IPS DF 4.7 (cell line): ENCODE measurements around the gene RUNDC1.

ENCODE experiments used
- DNase-seq: peaks from one replicate; pipeline ENCODE4 v3.0.0-alpha.2; 2013; ENCODE audit warnings: low spot score; ENCODE audit errors: extremely low read depth

RUNDC1 gene

DNA sequence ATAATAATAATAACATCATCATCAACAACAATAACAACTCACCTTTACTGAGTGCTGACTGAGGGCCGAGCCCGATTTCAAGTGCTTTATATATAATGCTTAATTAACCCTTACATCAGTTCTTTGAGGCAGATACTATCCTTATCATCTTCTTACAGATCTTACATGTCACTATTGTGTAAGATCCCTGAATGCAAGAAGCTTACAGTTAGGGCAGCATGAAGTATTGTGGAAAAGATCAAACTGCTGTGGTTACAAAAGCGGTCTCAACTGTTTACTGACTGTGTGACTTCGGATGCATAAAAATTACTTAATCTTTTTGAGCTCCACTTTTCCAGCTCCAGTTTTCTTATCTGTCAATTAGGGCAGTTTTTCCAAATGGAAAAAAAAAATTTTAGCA lies 38.6 kb downstream of the RUNDC1 start:
- no peak for DNase-seq

DNA sequence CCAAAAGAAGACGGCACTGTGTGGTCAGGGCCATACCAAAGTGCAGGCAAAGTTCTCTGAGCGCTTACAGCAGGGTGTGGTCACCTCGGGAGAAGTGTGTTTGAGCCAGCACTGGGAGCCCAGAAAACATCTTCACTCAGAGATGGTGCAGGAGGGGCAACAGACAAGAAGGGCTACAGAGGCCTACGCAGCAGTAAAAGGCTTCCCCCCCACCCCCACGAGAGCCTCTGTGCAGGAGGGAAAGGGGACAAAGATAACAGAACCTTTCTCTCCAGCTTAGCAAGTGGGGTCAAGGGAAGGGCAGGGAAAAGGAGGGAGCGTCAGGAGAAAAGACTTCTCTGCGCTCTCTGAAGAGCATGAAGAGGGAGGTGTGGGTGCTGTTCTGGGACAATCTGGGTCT lies 39.1 kb downstream of the RUNDC1 start:
- DNase-seq: no peak

DNA sequence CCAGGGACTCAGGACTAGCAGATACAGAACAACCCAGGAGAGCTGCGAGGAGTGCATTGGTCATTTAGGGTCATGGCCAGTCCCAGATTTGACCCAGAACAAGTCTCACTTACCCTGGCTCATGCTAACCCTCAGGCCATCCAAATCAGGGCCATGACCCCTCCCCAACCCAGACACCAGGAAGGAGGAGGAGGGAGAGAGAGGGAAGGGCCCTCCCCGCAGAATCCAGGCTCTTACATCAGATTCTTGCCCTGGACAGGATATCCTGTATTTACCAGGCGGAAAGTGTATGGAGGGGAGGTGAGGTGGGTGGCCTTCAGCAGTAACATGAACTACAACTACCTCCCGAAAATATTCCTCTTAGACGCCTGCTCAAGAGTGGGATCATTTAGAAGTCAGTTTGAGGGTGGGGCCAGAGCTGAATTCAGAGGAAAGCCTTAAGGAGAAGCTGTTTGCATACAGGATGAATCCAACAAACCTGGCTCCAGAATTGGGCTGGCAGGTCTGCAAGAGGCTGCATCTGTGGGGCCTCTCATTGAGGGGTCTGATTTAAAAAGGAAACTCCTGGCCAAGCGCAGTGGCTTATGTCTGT lies 39.8 kb downstream of the RUNDC1 start:
- DNase-seq: no peak

GRCh38 chr17:43020789-43021740 lies 40.7 kb downstream of the RUNDC1 start:
- no peak for DNase-seq

DNA sequence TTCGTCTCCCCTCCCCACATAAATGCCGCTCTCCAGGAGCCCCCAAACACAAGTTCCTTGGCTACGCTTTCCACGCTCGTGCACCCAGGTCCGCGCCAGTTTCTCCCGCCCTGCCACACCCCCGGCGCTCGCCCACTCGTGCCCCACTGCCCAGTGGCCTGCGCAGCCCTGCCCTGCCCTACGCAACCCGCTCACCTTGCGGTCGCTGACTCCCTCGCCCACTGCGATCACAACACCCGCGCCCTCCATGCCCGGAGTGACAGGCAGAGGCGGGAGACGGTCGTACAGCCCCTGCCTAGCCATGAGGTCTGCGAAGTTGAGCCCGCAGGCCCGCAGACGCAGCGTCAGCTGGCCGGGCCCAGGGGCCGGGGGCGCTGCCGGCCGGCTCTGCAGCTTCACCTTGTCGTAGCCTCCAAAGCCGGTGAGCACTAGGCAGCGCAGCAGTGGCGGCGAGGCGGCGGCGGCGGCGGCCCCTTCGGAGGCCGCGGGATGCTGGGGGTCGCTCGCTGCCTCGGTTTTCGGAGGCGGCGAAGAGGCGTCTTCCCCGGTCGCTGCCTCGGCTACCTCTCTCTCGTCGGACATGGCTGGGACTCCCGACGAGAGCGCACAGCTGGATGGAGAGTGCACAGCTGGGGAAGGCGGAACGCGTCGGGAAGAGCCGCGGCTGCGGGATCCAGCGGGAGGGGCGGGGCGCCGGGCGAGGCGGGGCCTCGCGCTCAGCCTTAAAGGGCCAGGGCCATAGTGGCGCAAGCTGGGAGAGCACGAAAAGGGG lies 41.6 kb downstream of the RUNDC1 start, which contains the start of gene VAT1:
VAT1 (minus strand) TSS at position 645 of the 772 bp plus-strand sequence; CDS start at position 582, 63 bp downstream.
- DNase-seq: no peak

GRCh38 chr17:43024407-43025289 lies 44.3 kb downstream of the RUNDC1 start, which contains the start of gene RND2:
Gene RND2, plus strand, starts transcription at chr17:43025231. Its CDS starts 117 bp downstream, at chr17:43025348.
- peak; percentile 96 for DNase-seq

DNA sequence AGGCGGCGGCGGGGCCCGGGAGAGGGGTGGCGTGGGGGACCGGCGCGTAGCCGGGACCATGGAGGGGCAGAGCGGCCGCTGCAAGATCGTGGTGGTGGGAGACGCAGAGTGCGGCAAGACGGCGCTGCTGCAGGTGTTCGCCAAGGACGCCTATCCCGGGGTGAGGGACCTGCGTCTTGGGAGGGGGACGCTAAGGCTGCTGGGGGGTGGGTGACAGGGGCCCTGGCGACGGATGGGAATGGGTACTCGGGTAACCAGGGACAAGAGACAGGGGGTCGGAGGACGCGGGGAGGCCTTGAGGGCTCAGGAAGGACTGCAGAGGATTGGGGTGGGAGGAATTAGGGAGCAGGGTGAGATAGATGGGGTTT lies 44.9 kb downstream of the RUNDC1 start:
- DNase-seq: no peak

GRCh38 chr17:43025766-43026537 lies 45.6 kb downstream of the RUNDC1 start:
- DNase-seq: no peak

GRCh38 chr17:43026595-43026994 lies 46.2 kb downstream of the RUNDC1 start:
- no peak for DNase-seq

DNA sequence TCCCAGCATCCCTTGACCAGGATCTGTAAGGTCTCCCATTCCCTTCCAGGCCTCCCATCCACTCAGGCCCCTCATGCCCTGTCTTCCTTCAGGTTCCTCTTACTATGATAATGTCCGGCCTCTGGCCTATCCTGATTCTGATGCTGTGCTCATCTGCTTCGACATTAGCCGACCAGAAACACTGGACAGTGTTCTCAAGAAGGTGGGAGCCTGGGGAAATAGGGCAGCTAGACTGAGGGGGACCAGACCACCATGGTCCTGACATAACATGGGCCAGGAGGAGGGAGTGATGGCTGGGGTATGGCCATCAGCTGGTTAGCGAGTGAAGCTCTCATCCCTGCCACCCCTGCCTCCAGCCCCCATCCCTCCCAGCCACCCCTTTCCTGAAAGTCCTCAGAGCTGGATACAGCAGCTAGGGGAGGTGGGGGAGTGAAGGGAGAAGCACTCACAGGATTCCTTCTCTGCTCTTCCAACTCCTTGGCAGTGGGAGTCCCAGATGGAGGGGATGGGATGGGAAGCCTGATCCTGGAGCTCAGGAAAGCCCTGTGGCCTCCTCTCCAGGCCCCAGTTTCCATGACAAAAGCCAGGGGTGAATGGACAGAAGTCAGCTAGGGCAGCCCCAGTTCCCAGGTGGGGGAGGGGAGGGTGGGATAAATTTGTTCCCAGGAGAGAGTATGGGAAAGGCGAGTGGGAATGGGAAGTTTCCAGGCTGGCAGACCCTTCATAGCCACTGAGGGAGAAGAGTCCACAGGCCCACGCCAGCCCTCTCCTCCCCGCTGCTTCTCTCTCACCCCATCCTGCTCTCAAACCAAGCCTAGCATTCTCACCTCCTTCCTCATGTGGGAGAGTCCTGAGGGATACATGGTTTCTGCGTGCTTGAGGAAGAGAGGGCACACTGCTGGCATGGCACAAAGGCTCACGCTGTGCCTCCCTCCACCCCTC lies 47.0 kb downstream of the RUNDC1 start:
- DNase-seq: no peak

GRCh38 chr17:43028221-43028861 lies 48.0 kb downstream of the RUNDC1 start:
- DNase-seq: no peak

GRCh38 chr17:43030137-43030767 lies 49.9 kb downstream of the RUNDC1 start:
- no peak for DNase-seq

- DNase-seq: no peak
Measured at GRCh38 chr17:43031666-43032065, 51.3 kb downstream of the RUNDC1 start.

- no peak for DNase-seq
Measured at GRCh38 chr17:43033948-43034881, 53.9 kb downstream of the RUNDC1 start.

DNA sequence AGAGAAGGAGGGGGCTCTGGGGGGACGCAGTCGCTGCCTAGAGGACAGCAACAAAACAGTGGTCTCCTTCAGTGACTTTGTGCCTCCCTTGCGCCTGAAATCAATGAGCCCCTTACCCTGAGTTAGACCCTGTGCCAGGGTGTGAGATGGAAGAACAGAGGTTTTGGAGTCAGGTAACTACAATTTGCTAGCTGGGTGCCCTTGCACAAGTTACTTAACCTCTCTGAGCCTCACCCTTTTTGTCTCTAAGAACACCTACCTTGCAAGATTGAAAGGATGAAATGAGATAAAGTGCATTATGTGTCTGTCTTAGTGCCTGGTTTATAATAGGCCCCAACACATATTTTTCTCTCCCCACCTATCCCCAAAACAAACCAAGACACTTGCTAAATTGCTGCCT lies 54.5 kb downstream of the RUNDC1 start:
- DNase-seq: no peak

GRCh38 chr17:43039646-43040045 lies 59.3 kb downstream of the RUNDC1 start:
- no peak for DNase-seq

DNA sequence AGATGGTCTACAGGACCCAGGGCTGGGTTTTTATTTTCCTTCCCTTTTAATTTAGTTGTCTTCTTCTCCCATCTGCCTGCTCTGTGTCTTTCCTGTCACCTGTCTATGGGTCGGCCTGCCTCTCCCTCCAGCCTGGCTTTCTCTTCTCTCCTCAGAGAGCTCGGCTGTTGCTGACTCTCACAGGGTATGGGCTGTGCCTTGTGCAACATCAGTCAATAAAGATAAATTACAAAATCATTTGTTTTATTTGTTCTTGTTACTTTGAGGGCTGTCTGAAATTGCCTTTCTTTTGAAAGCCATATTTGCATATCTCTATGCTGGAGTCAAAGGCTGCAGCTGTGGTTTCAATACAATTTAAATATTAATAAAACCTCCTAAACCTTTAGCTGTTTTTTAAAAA lies 60.3 kb downstream of the RUNDC1 start:
- no peak for DNase-seq
